OCI-LY7 (cell line): ENCODE data around the gene GALNTL6.

Experiments used
- EZH2phosphoT487 ChIP-seq: fragments of 200-600 bp; sonication (generic); IDR thresholded peaks from 2 replicates; pipeline ENCODE4 v1.6.1; 2018; ENCODE audit warnings: low read depth, borderline replicate concordance, mild to moderate bottlenecking, mixed run types, antibody characterized with exemption, low read length, moderate library complexity, mixed read lengths
- TF ChIP-seq, protein P1 (sequence below): fragments of 200-600 bp; sonication (generic); conservative IDR thresholded peaks from 2 replicates; pipeline ENCODE4 v1.5.1; 2014; ENCODE audit warnings: mild to moderate bottlenecking, antibody characterized with exemption, low read length, moderate library complexity, mixed read lengths

- TF ChIP-seq, protein P1, sequence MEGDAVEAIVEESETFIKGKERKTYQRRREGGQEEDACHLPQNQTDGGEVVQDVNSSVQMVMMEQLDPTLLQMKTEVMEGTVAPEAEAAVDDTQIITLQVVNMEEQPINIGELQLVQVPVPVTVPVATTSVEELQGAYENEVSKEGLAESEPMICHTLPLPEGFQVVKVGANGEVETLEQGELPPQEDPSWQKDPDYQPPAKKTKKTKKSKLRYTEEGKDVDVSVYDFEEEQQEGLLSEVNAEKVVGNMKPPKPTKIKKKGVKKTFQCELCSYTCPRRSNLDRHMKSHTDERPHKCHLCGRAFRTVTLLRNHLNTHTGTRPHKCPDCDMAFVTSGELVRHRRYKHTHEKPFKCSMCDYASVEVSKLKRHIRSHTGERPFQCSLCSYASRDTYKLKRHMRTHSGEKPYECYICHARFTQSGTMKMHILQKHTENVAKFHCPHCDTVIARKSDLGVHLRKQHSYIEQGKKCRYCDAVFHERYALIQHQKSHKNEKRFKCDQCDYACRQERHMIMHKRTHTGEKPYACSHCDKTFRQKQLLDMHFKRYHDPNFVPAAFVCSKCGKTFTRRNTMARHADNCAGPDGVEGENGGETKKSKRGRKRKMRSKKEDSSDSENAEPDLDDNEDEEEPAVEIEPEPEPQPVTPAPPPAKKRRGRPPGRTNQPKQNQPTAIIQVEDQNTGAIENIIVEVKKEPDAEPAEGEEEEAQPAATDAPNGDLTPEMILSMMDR = no peak
- TF ChIP-seq EZH2phosphoT487 = no peak
Observed at GRCh38 chr4:172791841-172792240, 978.6 kb downstream of the GALNTL6 start.
